ENCODE results near the gene DIABLO.
"Not testable (repeated sequence)": the region's sequence is repeated elsewhere in the genome, so short reads cannot be mapped to it uniquely, and the experiment has no call there.

The DIABLO gene

DNA sequence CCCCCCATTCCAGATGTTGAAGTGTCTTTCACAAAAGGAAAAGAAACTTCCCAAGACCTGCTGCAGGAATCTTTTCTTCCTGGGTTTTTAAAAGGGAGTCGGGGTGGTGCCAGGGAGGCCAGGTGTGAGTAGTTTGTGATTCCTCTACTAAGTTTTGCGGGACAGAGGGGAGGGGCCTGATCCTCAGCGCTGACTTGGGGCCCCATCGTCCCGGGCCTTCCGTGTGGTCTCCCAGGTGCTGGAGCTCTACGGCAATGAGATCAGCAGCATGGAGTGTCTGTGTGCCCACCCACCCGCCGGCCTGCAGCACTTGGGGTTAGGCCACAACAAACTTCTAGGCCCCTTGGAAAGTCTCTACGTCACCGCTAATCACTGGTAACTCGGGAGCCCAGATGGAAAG lies 38.4 kb downstream of the DIABLO start:
- no peak for DNase-seq

DNA sequence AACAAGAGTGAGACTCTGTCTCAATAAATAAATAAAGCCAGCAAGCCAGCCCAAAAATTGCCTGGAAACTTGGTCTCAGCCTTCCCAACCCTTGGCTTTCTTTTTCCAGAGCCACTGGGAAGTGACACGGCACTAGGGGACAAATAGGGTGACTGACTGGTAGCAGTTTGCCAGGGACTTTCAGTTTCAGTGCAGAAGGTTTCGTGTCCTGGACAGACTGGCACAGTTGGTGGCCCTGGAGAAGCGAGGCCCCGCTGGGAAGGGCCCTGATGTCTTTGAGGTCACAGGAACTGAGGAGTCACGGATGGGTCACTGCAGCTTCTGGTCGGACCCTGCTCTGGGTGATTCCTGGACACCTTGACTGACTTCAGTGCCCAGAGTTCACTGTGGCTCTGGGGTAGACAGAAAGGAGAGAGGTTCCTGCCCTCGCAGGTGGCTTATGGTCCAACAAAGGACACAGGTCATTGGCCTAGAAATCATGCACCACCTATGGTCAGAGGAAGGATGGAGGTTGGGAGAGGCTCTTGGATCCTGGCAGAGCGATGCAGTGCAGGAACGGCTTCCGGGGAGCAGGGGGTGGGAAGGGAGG lies 40.3 kb downstream of the DIABLO start:
- DNase-seq, result no peak

DNA sequence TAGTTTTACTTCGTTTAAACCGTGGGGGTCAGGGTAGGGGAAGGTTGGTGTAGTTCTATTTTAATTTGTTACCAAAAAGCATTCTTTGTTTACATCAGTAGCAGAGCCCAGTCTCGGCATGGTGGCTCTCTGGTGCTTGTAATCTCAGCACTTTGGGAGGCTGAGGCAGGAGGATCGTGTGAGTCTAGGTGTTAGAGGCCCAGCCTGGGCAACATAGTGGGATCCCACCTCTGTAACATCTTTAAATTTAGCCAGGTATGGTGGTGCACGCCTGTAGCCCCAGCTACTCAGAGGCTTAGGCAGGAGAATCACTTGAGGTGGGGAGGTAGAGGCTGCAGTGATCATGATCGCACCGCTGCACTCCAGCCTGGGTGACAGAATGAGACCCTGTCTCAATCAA lies 40.8 kb downstream of the DIABLO start:
- no peak for DNase-seq

DNA sequence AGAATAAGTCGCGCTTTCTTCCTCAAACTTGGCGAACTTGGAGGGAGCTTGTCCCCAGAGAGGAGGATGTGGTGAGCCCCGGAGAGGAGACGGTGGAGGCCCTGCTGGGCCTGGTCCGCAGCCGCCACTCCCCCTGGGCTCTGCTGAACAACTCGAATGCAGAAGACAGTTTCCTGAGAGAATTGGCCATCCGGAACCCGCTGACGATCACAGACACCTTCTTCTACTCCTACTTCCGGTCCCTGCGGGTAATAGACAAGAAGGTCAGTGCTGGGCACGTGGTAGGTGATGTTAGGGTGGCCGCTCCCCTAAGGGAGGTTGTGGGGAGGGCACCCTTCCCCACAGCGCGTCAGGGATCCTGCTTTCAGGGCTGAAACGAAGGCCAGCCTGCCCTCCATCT lies 41.3 kb downstream of the DIABLO start:
- no peak for DNase-seq

DNA sequence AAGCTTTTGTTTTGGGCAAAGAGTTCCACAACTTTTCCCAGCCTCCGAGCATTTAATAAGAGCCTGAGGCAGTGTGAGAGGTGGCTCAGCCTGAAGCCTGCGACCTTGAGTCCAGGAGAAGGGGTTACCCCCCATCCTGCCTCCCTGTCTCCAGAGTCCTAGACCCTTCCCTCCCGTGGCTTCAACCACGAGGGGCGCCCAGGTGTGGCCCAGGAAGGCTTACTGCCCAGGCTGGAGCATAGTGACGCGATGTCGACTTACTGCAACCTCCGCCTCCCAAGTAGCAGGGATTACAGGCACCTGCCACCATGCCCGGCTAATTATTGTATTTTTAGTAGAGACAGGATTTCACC lies 42.3 kb downstream of the DIABLO start:
- DNase-seq, result no peak

DNA sequence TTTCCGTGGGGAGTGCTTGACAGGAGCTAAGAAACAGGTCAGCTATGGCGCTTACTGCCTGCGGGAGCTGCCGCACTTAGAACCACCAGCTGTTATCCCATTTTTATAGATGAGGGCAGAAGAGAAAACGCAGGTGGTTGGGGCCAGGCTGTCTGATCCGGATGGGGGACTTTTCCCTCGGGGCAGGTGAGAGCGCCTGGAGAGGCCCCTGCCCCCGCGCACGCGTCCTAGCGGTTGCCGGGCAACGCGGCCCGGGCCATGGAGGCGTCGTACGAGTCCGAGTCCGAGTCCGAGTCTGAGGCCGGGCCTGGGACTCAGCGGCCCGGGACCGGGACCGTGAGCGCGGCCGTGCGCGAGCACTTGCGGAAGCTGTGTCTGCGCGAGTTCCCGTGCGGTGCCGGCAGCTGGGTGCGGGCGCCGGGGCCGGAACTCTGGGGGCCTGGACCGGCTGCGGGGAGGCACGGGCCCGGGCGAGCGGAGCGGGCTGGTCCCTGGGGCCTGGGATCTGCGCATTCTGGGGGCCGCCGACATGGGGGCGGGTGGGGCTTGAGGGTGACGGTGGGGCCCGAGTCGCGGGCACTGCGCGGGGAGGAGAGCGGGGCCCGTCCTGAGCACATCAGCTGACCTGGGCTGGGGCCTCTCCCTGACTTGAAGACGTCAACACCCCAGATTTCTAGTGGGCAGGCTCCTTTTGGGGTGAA lies 42.8 kb downstream of the DIABLO start, which contains the start of gene LRRC43:
Gene LRRC43 (plus strand): TSS at position 237 of the 701 bp plus-strand sequence. CDS start 22 bp downstream, at position 259.
- no peak for DNase-seq

DNA sequence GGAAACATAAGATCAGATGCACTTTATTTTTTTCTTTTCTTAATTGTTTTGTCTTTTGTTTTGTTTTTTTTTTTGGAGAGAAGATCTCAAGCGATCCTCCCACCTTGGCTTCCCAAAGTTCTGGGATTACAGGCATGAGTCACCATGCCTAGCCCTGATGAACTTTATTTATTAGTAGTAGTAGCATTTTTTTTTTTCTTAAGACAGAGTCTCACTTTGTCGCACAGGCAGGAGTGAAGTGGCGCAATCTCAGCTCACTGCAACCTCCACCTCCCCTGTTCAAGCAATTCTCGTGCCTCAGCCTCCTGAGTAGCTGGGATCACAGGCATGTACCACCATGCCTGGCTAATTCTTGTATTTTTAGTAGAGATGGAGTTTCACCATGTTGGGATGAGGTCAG lies 49.4 kb downstream of the DIABLO start:
- not testable (repeated sequence) for DNase-seq

DNA sequence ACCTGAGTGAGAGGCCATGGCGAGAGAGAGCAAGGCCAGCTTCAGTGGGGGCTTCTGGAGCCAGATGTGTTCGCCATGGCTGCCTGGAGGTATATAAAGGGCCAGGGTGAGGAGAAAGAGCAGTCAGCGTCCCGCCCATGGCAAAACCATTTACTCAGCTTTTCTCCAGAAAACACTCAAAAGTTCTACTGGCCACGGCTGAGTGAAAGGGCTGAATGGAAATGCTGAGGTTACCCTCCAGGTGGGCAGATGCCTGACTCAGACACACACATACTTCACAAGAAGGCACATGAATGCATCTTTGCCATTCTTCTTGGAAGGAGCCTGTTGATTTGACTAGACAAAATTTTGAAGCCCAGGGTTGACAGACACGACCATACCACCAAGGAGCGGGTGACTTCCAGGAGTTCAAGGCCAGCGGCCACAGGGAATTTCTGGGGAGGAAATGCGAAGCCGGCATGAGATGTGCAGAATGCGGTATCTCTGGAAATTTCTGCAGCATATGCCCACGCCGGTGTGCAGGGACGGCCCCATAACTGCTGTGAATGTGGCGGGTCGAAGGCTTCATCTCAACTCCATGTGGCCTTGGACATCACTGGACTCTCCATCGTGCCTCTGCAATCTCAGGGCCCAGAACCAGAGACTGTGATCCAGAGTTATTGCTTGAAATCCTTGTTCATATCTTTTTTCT lies 51.6 kb downstream of the DIABLO start, which contains the start of gene IL31:
Gene IL31 (minus strand): TSS at position 67 of the 691 bp plus-strand sequence. CDS start 49 bp downstream, at position 18.
- no peak for DNase-seq

DNA sequence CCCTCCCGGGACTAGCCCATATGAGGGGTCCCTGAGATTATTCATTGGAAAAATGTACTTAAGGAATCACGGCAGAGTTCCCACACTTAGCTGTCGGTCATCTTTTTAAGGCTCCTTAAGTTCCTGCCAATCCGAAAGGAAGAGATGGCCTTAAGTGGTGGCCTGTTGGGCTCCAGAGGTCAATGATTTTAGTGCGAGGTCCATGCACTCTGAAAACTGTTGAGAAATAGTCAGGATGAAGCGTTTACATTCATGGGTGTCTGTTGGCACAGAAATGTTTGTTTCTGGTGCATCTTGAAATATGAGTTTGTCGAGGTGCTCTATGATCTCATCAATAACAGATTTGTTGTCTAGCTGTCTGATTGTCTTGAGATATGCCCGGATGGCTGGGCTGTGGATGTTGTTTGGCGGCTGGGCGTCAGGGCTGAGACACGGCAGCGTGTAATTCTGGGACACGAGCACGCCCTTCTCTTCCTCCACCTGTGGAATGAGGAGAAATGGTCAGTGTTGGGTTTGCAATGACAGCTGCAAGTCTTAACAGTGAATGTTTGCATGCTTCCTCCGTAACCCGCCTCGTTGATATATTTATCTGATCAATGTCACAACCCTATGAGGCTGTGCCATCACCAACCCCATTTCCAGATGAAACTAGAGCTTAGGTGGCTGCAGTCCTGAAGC lies 53.5 kb downstream of the DIABLO start:
- no peak for DNase-seq

DNA sequence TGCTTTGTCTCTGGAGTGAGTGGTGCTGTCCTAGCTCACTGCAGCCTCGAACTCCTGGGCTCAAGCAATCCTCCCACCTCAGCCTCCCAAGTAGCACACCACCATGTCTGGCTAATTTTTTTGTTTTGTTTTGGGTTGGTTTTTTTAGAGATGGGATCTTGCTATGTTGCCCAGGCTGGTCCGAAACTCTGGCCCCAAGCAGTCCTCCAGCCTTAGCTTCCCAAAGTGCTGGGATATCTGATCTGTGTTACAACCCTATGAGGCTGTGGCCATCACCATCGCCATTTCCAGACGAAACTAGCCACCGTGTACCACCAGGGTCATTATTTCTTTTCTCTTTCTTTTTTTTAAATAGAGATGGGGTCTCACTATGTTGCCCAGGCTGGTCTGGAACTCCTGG lies 54.5 kb downstream of the DIABLO start:
- DNase-seq, result no peak

DNA sequence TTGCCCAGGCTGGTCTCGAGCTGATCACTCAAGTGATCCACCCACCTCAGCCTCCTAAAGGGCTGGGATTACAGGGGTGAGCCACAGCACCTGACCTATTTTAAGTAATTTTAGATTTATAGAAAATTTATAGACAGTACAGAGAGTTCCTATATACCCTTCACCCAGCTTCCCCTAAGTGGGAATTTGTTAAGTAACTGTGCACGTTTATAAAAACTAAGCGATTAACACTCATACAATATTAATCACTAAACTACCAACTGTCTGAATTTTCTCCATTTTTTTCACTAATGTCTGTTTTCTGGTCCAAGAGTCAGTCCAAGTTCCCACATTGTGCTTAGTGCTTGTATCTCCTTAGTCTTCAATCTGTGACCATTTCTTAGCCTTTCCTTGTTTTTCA lies 57.4 kb downstream of the DIABLO start:
- no peak for DNase-seq

DNA sequence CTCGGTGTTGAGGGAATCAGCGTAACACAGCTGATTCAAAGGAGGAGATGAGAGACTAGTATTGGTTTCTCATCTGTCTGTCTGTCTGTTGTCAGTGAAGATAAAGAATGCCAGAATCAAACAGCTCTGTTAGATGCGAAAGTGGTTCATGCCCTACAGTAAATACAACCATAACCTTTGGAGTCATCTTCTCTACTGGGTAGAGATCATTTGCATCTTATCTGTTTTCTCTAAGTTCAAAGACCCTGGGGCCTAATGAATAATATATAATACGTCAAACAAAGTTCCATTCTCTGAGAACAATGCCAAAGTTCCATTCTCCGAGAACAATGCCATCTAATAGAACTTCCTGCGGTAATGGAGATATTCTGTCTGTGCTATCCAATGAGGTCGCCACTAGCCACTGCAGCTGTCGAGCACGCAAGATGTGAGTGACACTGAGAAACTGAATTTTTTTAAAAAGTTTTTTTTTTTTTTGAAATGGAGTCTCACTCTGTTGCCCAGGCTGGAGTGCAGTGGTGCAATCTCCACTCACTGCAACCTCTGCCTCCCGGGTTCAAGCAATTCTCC lies 58.4 kb downstream of the DIABLO start:
- DNase-seq, result no peak

DNA sequence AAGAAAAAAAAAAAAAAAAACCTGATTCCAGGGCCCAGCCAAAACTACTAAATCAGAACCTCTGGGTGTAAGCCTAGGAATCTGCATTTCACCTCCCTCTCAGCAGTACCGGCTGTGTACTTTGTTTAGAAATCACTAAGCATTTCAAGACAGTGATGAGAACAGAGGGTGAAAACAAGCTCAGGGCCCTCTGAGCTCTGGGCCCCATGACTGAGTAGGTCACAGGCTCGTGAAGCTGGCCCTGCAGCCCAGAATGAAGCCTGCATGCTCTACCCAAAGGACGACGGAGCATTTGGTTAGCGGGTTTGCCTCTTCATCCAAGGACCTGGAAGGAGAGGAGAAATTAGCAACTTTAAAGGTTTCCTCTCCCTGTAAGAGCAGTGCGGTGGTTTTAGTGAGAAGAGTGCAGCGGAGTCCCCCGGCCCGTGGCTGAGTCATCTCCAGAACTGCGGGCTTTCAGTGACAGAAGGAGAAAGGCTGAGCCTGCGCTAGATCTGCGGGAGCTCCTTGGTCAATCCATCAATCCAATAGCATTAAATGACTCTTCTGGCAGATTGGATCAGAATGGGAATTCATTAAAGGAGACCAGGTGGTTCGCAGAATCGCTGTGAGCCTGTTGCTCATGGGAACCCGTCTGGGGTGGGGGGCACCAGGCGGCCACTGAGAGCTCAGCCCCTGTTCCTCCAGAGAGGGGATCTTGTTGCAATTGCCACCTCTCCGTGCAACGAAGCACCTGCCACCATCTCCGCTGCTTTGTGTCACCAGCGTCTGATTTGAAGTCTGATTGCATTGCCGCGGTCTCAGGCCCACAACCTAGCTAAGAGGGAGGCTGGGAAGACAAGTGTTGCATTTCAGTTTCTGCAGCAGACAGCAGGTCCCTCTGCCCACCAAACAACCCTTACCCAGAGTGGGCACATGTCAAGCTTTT lies 59.2 kb downstream of the DIABLO start:
- DNase-seq, result no peak

DNA sequence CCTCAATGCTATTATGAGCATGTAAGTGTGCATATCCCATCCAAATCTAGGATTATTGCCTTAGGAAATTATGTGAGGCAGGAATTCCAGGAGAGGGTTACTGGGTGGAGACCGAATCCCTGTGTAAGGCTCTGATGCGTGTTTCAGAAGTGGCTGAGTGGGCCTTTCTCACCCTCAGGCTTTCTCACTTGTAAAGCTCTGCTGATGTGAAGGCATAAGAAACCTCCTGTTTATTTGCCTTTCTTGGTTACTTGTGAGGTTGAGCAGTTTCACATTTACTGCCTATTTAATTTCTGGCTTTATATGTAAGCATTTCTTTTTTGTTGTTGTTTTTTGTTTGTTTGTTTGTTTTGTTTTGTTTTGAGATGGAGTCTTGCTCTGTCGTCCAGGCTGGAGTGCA lies 62.9 kb downstream of the DIABLO start:
- DNase-seq, result no peak

DNA sequence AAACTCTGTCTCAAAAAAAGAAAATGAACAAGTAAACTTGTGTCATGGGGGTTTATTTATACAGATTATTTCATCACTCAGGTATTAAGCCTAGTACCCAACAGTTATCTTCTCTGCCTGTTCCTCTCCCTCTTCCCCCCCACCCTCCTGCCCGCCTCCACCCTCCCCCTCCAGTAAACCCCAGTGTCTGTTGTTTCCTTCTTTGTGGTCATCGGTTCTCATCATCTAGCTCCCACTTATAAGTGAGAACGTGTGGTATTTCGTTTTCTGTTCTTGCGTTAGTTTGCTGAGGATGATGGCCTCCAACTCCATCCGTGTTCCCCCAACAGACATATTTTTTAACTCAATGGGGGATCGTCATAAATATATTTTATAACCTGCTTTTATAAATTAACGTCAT lies 64.2 kb downstream of the DIABLO start:
- no peak for DNase-seq

DNA sequence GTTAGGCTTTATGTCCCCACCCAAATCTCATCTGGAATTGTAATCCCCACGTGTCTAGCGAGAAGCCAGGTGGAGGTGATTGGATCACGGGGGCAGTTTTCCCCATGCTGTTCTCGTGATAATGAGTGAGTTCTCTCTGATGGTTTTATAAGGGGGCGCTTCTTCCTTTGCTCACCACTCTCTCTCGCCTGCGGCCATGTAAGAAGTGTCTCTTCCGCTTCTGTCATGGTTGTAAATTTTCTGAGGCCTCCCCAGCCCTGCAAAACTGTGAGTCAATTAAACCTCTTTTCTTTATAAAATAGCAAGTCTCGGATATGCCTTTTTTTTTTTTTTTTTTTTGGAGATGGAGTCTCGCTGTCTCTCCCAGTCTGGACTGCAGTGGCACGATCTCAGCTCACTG lies 65.1 kb downstream of the DIABLO start:
- no peak for DNase-seq

DNA sequence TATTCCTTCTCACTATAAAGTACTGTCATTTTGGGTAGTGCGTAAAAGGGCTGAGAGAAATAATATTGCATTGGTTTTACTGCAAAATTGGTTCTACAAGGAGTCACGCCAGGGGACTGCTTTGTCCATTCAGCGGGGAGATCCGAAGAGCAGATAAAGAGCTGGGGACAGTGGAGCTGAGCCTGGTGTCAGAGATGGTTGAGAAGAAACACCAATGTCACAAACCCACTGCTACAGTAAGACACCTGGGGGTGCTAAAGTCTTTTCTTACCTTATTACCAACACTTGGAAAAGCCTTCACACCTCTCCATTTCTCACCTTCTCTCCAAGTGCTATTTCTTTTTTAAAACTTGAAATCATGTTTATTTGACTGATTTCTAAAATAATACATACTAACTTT lies 66.0 kb downstream of the DIABLO start:
- DNase-seq, result no peak

DNA sequence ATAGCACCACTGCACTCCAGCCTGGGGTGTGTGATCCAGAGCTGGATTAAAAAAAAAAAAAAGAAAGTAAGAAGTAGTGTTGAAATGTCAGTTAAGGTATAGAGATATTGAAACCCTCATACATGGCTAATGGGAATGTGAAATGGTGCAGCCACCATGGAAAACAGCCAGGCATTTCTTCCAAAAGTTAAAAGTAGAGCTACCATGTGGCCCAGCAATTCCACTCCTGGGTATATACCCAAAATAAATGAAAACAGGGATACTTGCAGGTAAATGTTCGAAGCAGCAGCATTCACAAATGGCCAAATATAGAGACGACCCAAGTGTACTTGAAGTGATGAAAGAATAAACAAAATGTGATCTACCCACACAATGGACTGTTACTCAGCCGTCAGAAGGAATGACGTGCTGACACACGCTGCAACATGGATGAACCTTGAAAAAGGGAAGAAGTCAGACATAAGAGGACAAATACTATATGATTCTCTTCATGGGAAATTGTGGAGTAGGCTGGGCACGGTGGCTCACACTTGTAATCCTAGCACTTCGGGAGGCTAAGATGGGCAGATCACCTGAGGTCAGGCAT lies 67.1 kb downstream of the DIABLO start:
- no peak for DNase-seq

Measured in fibroblast of upper back skin (primary cell).